ENCODE data around the gene UBTD1. TPM values are rescaled to one million over a fixed set of nuclear protein-coding genes. Genes with fewer than 3 reads are reported as not detected.
A peak's percentile ranks its signal among the peaks of the same experiment; 100 is the strongest.
"Not testable (repeated sequence)": the region's sequence is repeated elsewhere in the genome, so short reads cannot be mapped to it uniquely, and the experiment has no call there.

Gene UBTD1
- total RNA-seq, 2 donors from 2014 or later, result 10.2 to 20.4 TPM

GRCh38 chr10:97463363-97464132, 35.2 kb upstream of the UBTD1 start:
- peak overlapping the region in 1 of 2 donors; percentile 20 for H3K27ac ChIP-seq
- H3K36me3 ChIP-seq, result peaks cover 93% of the 10 kb centered on the region
- H3K9me3 ChIP-seq, result no peaks in the 10 kb centered on the region
- no peak for DNase-seq (ENCODE audit: low spot score)
- no peaks in the 10 kb centered on the region for H3K27me3 ChIP-seq (replicated peaks; ENCODE audit: insufficient read depth)
- no peak overlapping the region for H3K4me3 ChIP-seq
- H3K4me1 ChIP-seq (ENCODE audit: control insufficient read depth in 1 of 2, low read depth in 2 of 2), result no peaks in the 10 kb centered on the region
- TF ChIP-seq CTCF (IDR thresholded peaks at IDR 0.05), result peak; percentile 80
- peak; percentile 19 for ATAC-seq (ENCODE audit: insufficient number of reproducible peaks, low FRiP score, low read depth)

DNA sequence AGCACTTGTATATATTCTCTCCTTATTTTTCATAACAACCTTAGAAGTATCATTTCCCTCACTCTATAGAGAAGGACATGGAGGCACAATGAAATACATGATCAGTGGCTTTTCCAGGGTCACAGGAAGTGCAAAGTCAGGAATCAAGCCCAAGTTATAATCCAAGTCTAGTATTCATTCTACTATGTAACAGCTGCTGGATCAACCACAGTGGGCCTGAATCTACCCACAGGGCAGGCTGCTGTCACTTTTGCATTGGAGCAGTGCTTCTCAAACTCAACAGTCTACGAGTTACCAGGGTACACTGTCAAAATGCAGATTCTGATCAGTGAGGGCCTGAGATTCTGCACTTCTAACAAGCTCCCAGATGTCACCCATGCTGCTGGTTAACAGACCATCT, 34.5 kb upstream of the UBTD1 start:
- no peak for ATAC-seq (ENCODE audit: insufficient number of reproducible peaks, low FRiP score, low read depth)
- H3K36me3 ChIP-seq, result peaks cover 93% of the 10 kb centered on the region
- no peak overlapping the region for H3K4me3 ChIP-seq
- no peak for TF ChIP-seq CTCF (IDR thresholded peaks at IDR 0.05)
- H3K9me3 ChIP-seq, result no peaks in the 10 kb centered on the region
- no peaks in the 10 kb centered on the region for H3K4me1 ChIP-seq (ENCODE audit: control insufficient read depth in 1 of 2, low read depth in 2 of 2)
- H3K27me3 ChIP-seq (replicated peaks; ENCODE audit: insufficient read depth), result no peaks in the 10 kb centered on the region
- H3K27ac ChIP-seq, result no peak overlapping the region
- no peak for DNase-seq (ENCODE audit: low spot score)

DNA sequence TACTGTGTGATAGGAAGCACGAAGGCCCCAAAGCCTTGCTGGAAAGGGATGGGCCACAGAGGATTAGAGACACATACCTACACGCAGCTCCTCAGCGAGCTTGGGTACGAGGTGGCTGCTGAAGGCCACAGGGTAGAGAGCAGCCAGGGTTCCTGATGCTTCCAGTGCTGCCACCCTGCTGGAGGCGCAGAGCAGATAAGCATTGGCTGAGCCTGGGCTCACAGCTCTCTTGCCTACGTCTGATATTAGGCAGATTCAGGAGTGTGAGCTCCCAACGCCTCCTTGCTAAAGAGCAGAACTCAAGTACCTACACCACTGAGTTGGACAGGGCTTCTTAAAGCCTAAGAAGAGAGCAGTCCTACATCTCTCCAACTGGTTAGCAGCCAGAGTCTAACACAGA, 32.7 kb upstream of the UBTD1 start:
- H3K4me1 ChIP-seq (ENCODE audit: control insufficient read depth in 1 of 2, low read depth in 2 of 2), result no peaks in the 10 kb centered on the region
- ATAC-seq (ENCODE audit: insufficient number of reproducible peaks, low FRiP score, low read depth) (no peak), DNase-seq (ENCODE audit: low spot score) (no peak)
- H3K4me3 ChIP-seq, result no peak overlapping the region
- peaks cover 90% of the 10 kb centered on the region for H3K36me3 ChIP-seq
- TF ChIP-seq CTCF (IDR thresholded peaks at IDR 0.05), result no peak
- H3K9me3 ChIP-seq, result no peaks in the 10 kb centered on the region
- H3K27ac ChIP-seq, result no peak overlapping the region
- H3K27me3 ChIP-seq (replicated peaks; ENCODE audit: insufficient read depth), result no peaks in the 10 kb centered on the region

DNA sequence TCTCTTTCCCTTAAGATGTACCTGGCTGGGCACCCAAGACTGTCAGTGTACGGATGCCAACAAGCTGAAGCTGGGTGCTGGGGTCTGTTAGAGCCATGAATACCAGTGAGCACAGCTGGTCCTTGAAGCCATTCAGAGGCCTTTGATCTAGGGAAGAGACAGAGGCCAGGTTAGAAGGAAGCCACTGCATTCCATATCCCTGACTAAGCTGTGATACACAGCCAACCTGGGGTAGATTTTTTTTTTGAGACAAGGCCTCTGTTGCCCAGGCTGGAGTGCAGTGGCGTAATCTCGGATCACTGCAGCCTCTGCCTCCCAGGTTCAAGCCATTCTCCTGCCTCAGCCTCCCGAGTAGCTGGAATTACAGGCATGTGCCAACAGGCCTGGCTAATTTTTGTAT, 32.0 kb upstream of the UBTD1 start:
- Histone ChIP-seq H3K4me3 (no peak overlapping the region), H3K27me3 (replicated peaks; ENCODE audit: insufficient read depth) (no peaks in the 10 kb centered on the region), H3K36me3 (peaks cover 82% of the 10 kb centered on the region), H3K9me3 (no peaks in the 10 kb centered on the region), H3K27ac (no peak overlapping the region), H3K4me1 (ENCODE audit: control insufficient read depth in 1 of 2, low read depth in 2 of 2) (no peaks in the 10 kb centered on the region)
- ATAC-seq (ENCODE audit: insufficient number of reproducible peaks, low FRiP score, low read depth) (no peak), DNase-seq (ENCODE audit: low spot score) (no peak)
- TF ChIP-seq CTCF (IDR thresholded peaks at IDR 0.05), result no peak

- ATAC-seq (ENCODE audit: insufficient number of reproducible peaks, low FRiP score, low read depth), result no peak
- no peak for DNase-seq (ENCODE audit: low spot score)
- no peaks in the 10 kb centered on the region for H3K4me1 ChIP-seq (ENCODE audit: control insufficient read depth in 1 of 2, low read depth in 2 of 2)
- no peaks in the 10 kb centered on the region for H3K9me3 ChIP-seq
- H3K4me3 ChIP-seq, result no peak overlapping the region
- H3K36me3 ChIP-seq, result peaks cover 71% of the 10 kb centered on the region
- H3K27me3 ChIP-seq (replicated peaks; ENCODE audit: insufficient read depth), result no peaks in the 10 kb centered on the region
- TF ChIP-seq CTCF (IDR thresholded peaks at IDR 0.05), result no peak
- H3K27ac ChIP-seq, result no peak overlapping the region
Observed at GRCh38 chr10:97468162-97468561, 30.6 kb upstream of the UBTD1 start.

DNA sequence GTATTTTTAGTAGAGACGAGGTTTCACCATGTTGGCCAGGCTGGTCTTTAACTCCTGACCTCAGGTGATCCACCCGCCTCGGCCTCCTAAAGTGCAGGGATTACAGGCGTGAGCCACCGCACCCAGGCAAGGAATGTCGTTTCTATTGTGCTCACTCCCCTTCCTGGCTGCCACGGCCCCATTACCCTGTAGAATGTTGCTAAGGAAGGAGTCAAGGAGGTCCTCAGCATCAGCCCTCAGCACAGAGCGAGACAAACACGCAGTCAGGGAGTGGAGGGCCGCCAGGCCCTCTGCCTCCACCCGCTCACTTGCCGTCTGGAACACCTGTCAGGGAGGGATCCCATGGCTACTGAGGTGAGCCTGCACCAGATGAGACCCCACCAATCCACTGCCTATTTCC, 29.9 kb upstream of the UBTD1 start:
- not testable (repeated sequence) for H3K4me1 ChIP-seq (ENCODE audit: control insufficient read depth in 1 of 2, low read depth in 2 of 2); DNase-seq (ENCODE audit: low spot score); H3K9me3 ChIP-seq; H3K27ac ChIP-seq; ATAC-seq (ENCODE audit: insufficient number of reproducible peaks, low FRiP score, low read depth); H3K4me3 ChIP-seq; H3K27me3 ChIP-seq (replicated peaks; ENCODE audit: insufficient read depth)
- H3K36me3 ChIP-seq, result peaks cover 70% of the 10 kb centered on the region

All from thoracic aorta (tissue), 2 donors.